H9 (cell line): ENCODE data around the gene RNLS. TPM values are rescaled to one million over a fixed set of nuclear protein-coding genes. Genes with fewer than 3 reads are reported as not detected.

Experiments used
- DNase-seq: peaks from one replicate; pipeline ENCODE4 v3.0.0-alpha.2; 2017
- H2AFZ ChIP-seq: one replicate; pipeline ENCODE4 v1.6.1; 2013; ENCODE audit warnings: mild to moderate bottlenecking, low read length, control low read depth, moderate library complexity
- H2AK5ac ChIP-seq: 2 replicates; pipeline ENCODE4 v1.6.1; 2013; ENCODE audit warnings: low read length, control low read depth, mixed read lengths; ENCODE audit not compliant: insufficient read length
- H2BK120ac ChIP-seq: one replicate; pipeline ENCODE4 v1.6.1; 2013; ENCODE audit warnings: low read depth, mild to moderate bottlenecking, low read length, control low read depth, inconsistent platforms; ENCODE audit not compliant: poor library complexity, severe bottlenecking
- H2BK12ac ChIP-seq: 2 replicates; pipeline ENCODE4 v1.6.1; 2013; ENCODE audit warnings: low read length, control low read depth, mixed read lengths, low read depth; ENCODE audit not compliant: insufficient read length
- H2BK15ac ChIP-seq: 2 replicates; pipeline ENCODE4 v1.6.1; 2013; ENCODE audit warnings: low read depth, low read length, control low read depth
- H2BK20ac ChIP-seq: one replicate; pipeline ENCODE4 v1.6.1; 2013; ENCODE audit warnings: low read depth, mild to moderate bottlenecking, low read length, control low read depth, inconsistent platforms; ENCODE audit not compliant: poor library complexity, severe bottlenecking
- H2BK5ac ChIP-seq: 2 replicates; pipeline ENCODE4 v1.6.1; 2013; ENCODE audit warnings: low read length, control low read depth, mixed read lengths; ENCODE audit not compliant: insufficient read length
- H3K14ac ChIP-seq: 2 replicates; pipeline ENCODE4 v1.6.1; 2013; ENCODE audit warnings: low read length, control low read depth; ENCODE audit not compliant: insufficient read depth
- H3K18ac ChIP-seq: 2 replicates; pipeline ENCODE4 v1.6.1; 2013; ENCODE audit warnings: low read depth, mild to moderate bottlenecking, mixed read lengths, low read length, control low read depth; ENCODE audit not compliant: insufficient read length
- H3K23ac ChIP-seq: 2 replicates; pipeline ENCODE4 v1.6.1; 2013; ENCODE audit warnings: low read length, control low read depth, mixed read lengths, low read depth; ENCODE audit not compliant: insufficient read length
- H3K23me2 ChIP-seq: 2 replicates; pipeline ENCODE4 v1.6.1; 2013; ENCODE audit warnings: low read depth, mild to moderate bottlenecking, mixed read lengths, low read length, control low read depth; ENCODE audit not compliant: insufficient read length, poor library complexity, severe bottlenecking
- H3K27ac ChIP-seq: 2 replicates; pipeline ENCODE4 v1.5.1; 2013; ENCODE audit warnings: low read length, control low read depth, mixed read lengths, low read depth; ENCODE audit not compliant: insufficient read length
- H3K27me3 ChIP-seq: 2 replicates; pipeline ENCODE4 v1.6.1; 2013; ENCODE audit warnings: low read length, control low read depth, inconsistent platforms; ENCODE audit not compliant: insufficient read depth
- H3K4ac ChIP-seq: 2 replicates; pipeline ENCODE4 v1.6.1; 2013; ENCODE audit warnings: low read depth, mild to moderate bottlenecking, control low read depth, inconsistent platforms, low read length, moderate library complexity
- H3K4me1 ChIP-seq: 2 replicates; pipeline ENCODE4 v1.6.1; 2013; ENCODE audit warnings: low read length, control low read depth, inconsistent platforms; ENCODE audit not compliant: insufficient read depth
- H3K4me2 ChIP-seq: 2 replicates; pipeline ENCODE4 v1.6.1; 2013; ENCODE audit warnings: low read length, control low read depth, mixed read lengths; ENCODE audit not compliant: insufficient read length, insufficient read depth
- H3K56ac ChIP-seq: 2 replicates; pipeline ENCODE4 v1.6.1; 2013; ENCODE audit warnings: low read depth, mild to moderate bottlenecking, mixed read lengths, low read length, control low read depth; ENCODE audit not compliant: insufficient read length
- H3K79me1 ChIP-seq: 2 replicates; pipeline ENCODE4 v1.6.1; 2013; ENCODE audit warnings: low read depth, mild to moderate bottlenecking, moderate library complexity, low read length, control low read depth, inconsistent platforms; ENCODE audit not compliant: insufficient read depth, poor library complexity, severe bottlenecking
- H3K79me2 ChIP-seq: 2 replicates; pipeline ENCODE4 v1.6.1; 2013; ENCODE audit warnings: low read length, control low read depth, inconsistent platforms; ENCODE audit not compliant: insufficient read depth
- H3K9ac ChIP-seq: 2 replicates; pipeline ENCODE4 v1.6.1; 2013; ENCODE audit warnings: low read length, control low read depth, mixed read lengths; ENCODE audit not compliant: insufficient read length; ENCODE audit errors: extremely low read depth
- H3K9me3 ChIP-seq: one replicate; pipeline ENCODE4 v1.6.1; 2013; ENCODE audit warnings: low read depth, low read length, inconsistent platforms; ENCODE audit not compliant: control insufficient read depth
- H3T11ph ChIP-seq: one replicate; pipeline ENCODE4 v1.6.1; 2013; ENCODE audit warnings: mild to moderate bottlenecking, low read length, control low read depth, inconsistent platforms
- H4K20me1 ChIP-seq: one replicate; pipeline ENCODE4 v1.6.1; 2013; ENCODE audit not compliant: control insufficient read depth, insufficient read length, insufficient read depth
- H4K5ac ChIP-seq: 2 replicates; pipeline ENCODE4 v1.6.1; 2013; ENCODE audit warnings: low read depth, mild to moderate bottlenecking, mixed read lengths, low read length, control low read depth; ENCODE audit not compliant: insufficient read length
- H4K8ac ChIP-seq: replicated peaks from 2 replicates; pipeline ENCODE4 v1.6.1; 2013; ENCODE audit warnings: low read length, control low read depth, mixed read lengths, low read depth; ENCODE audit not compliant: insufficient read length
- H4K91ac ChIP-seq: 2 replicates; pipeline ENCODE4 v1.6.1; 2013; ENCODE audit warnings: low read depth, mild to moderate bottlenecking, moderate library complexity, mixed read lengths, low read length, control low read depth; ENCODE audit not compliant: insufficient read length
- H3K27ac Mint-ChIP-seq, 3 experiments: 2 replicates in 2 of 3; 3 replicates in 1 of 3; pipeline ENCODE4 v1.8.0; 2020 to 2021; ENCODE audit warnings: mixed read lengths in 3 of 3, mild to moderate bottlenecking in 1 of 3, moderate library complexity in 1 of 3
- H3K27me3 Mint-ChIP-seq: 2 replicates; pipeline ENCODE4 v1.8.0; 2021; ENCODE audit warnings: low read depth, mild to moderate bottlenecking, moderate library complexity, mixed read lengths
- H3K36me3 Mint-ChIP-seq, 3 experiments: 2 replicates in 2 of 3; 3 replicates in 1 of 3; pipeline ENCODE4 v1.8.0; 2020 to 2021; ENCODE audit warnings: low read depth in 3 of 3, mixed read lengths in 3 of 3; ENCODE audit not compliant: insufficient read depth in 1 of 3
- H3K4me1 Mint-ChIP-seq, 2 experiments: 2 replicates each; pipeline ENCODE4 v1.8.0; 2020; ENCODE audit warnings: mixed read lengths in 2 of 2
- H3K4me3 Mint-ChIP-seq, 2 experiments: 2 replicates in 1 of 2; 3 replicates in 1 of 2; pipeline ENCODE4 v1.8.0; 2020 to 2021; ENCODE audit warnings: mild to moderate bottlenecking in 2 of 2, mixed read lengths in 2 of 2, moderate library complexity in 1 of 2
- H3K9me3 Mint-ChIP-seq, 2 experiments: 2 replicates in 1 of 2; 3 replicates in 1 of 2; pipeline ENCODE4 v1.8.0; 2020; ENCODE audit warnings: mild to moderate bottlenecking in 2 of 2, mixed read lengths in 2 of 2, moderate library complexity in 1 of 2
- WGBS: extraction: QIAGEN DNeasy Blood & Tissue Kit; methylation state at CpG from one replicate; pipeline ENCODE4 v1.1.7; 2013; ENCODE audit warnings: missing lambda C conversion rate, low lambda C conversion rate, mixed read lengths; ENCODE audit not compliant: insufficient read length; ENCODE audit errors: extremely low coverage; 5-methylcytosine and 5-hydroxymethylcytosine counted together
- total RNA-seq: library from RNA; stranded (reverse); gene quantifications from 2 replicates; pipeline ENCODE4 v1.2.1, GENCODE V29; 2021
- TF ChIP-seq, protein P1 (sequence below): fragments of 200-600 bp; sonication (generic); conservative IDR thresholded peaks from 3 replicates; pipeline ENCODE4 v1.8.0; 2021; ENCODE audit warnings: antibody characterized with exemption, mild to moderate bottlenecking

Gene RNLS
- total RNA-seq, 1 experiment from 2014 or later: 7.5 TPM

DNA sequence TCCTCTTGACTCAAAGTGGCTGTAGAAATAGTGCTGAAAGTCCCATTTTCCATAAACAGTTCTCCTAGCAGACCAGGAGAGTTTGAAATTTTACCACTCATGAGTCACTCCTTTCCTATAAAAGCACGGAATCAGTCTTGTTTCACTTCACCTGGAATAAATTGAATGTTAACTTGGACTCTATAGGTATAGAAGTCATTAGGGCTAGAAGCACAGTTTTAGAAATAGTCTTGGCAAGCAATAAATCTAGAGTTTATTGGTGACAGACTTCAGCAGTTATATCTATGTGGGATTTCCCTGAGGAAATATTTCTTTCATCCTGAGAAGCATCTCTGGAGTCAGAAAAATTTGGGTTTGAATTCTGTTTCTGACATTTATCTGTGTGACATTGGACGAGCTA is 212.4 kb downstream of the RNLS start:
- no CpG with 5 or more reads among the region's 2 CpGs for WGBS

More for the DNA sequence above, 212.4 kb downstream of the RNLS start:
- no peak for DNase-seq
- no peaks in the 10 kb centered on the region for H3K27me3 ChIP-seq
- H4K91ac ChIP-seq: no peak overlapping the region
- no peaks in the 10 kb centered on the region for H3K4me1 ChIP-seq
- no peak overlapping the region for H3K14ac ChIP-seq
- no peaks in the 10 kb centered on the region for H3K79me2 ChIP-seq
- no peak overlapping the region for H3K23ac ChIP-seq
- H3K9ac ChIP-seq: no peak overlapping the region
- H2AFZ ChIP-seq: no peak overlapping the region
- no peak overlapping the region for H2BK5ac ChIP-seq
- no peaks in the 10 kb centered on the region for H3K27me3 Mint-ChIP-seq
- no peaks in the 10 kb centered on the region for H3K79me1 ChIP-seq
- no peak overlapping the region for H2BK15ac ChIP-seq
- no peak overlapping the region for H3K27ac ChIP-seq
- H2BK12ac ChIP-seq: no peak overlapping the region
- H4K20me1 ChIP-seq: no peaks in the 10 kb centered on the region
- H4K8ac ChIP-seq: no peak overlapping the region
- H3K4me1 Mint-ChIP-seq: no peaks in the 10 kb centered on the region
- H3K4ac ChIP-seq: no peak overlapping the region
- no peak overlapping the region for H2AK5ac ChIP-seq
- H3K36me3 Mint-ChIP-seq: no peaks in the 10 kb centered on the region
- TF ChIP-seq, protein P1, sequence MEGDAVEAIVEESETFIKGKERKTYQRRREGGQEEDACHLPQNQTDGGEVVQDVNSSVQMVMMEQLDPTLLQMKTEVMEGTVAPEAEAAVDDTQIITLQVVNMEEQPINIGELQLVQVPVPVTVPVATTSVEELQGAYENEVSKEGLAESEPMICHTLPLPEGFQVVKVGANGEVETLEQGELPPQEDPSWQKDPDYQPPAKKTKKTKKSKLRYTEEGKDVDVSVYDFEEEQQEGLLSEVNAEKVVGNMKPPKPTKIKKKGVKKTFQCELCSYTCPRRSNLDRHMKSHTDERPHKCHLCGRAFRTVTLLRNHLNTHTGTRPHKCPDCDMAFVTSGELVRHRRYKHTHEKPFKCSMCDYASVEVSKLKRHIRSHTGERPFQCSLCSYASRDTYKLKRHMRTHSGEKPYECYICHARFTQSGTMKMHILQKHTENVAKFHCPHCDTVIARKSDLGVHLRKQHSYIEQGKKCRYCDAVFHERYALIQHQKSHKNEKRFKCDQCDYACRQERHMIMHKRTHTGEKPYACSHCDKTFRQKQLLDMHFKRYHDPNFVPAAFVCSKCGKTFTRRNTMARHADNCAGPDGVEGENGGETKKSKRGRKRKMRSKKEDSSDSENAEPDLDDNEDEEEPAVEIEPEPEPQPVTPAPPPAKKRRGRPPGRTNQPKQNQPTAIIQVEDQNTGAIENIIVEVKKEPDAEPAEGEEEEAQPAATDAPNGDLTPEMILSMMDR: no peak
- no peak overlapping the region for H4K5ac ChIP-seq
- H2BK120ac ChIP-seq: no peak overlapping the region
- no peaks in the 10 kb centered on the region for H3K9me3 Mint-ChIP-seq
- no peaks in the 10 kb centered on the region for H3K23me2 ChIP-seq
- no peak overlapping the region for H3K27ac Mint-ChIP-seq
- no peak overlapping the region for H2BK20ac ChIP-seq
- H3K4me3 Mint-ChIP-seq: no peak overlapping the region
- no peaks in the 10 kb centered on the region for H3K9me3 ChIP-seq
- no peak overlapping the region for H3K18ac ChIP-seq
- no peak overlapping the region for H3K4me2 ChIP-seq
- H3T11ph ChIP-seq: no peak overlapping the region
- H3K56ac ChIP-seq: no peak overlapping the region
